GM12878 (cell line): ENCODE data around the gene BRINP3. TPM values are rescaled to one million over a fixed set of nuclear protein-coding genes. Genes with fewer than 3 reads are reported as not detected.

Experiments
- ATAC-seq: fragments of 200-7000 bp; cut with Tn5 transposase; 3 replicates; pipeline ENCODE4 v1.9.1; 2020; ENCODE audit warnings: mild to moderate bottlenecking, moderate library complexity
- BruUV-seq: library from RNA; stranded (reverse); fragments of 400-500 nt; replicated peaks from 2 replicates; lab custom pipeline; 2021; lab: Mats Ljungman, UMichigan
- CTCF ChIA-PET: fragments of 300-600 bp; sonication (Branson Sonifier 250); formaldehyde crosslinking; extraction: SDS; loops from one replicate; lab custom pipeline; 2021; ENCODE audit warnings: inconsistent platforms; lab: Yijun Ruan, JAX
- POLR2A ChIA-PET: fragments of 350-600 bp; formaldehyde crosslinking; extraction: SDS; loops from one replicate; lab custom pipeline; 2021; ENCODE audit warnings: inconsistent platforms; lab: Charles Lee
- RAD21 ChIA-PET: fragments of 300-600 bp; sonication (Branson Sonifier 250); formaldehyde crosslinking; loops from one replicate; lab custom pipeline; 2023; ENCODE audit warnings: antibody characterized with exemption; ENCODE audit not compliant: unreplicated experiment; lab: Charles Lee
- SMC1A ChIA-PET: fragments of 300-600 bp; sonication (Branson Sonifier 250); formaldehyde crosslinking; loops from one replicate; lab custom pipeline; 2023; ENCODE audit not compliant: unreplicated experiment, uncharacterized antibody; lab: Charles Lee
- DNase-seq: peaks from one replicate; pipeline ENCODE4 v3.0.0-alpha.2; 2011; ENCODE audit warnings: low read depth, low spot score
- FAIRE-seq: peaks from 3 replicates; lab custom pipeline; 2011; peaks lifted over from hg19 to GRCh38; lab: Jason Lieb, UNC
- H2AFZ ChIP-seq: 2 replicates; pipeline ENCODE4 v1.6.0; 2011; ENCODE audit warnings: low read depth, low read length, control low read depth; ENCODE audit not compliant: control insufficient read depth
- H3K27ac ChIP-seq: 2 replicates; pipeline ENCODE4 v1.5.1; 2011; ENCODE audit warnings: control low read depth; ENCODE audit not compliant: control insufficient read depth, insufficient read depth
- H3K27me3 ChIP-seq, 2 experiments: replicated peaks in 1 of 2; 2 replicates each; pipeline versions ENCODE4 v1.6.0 to v1.6.1; 2011; ENCODE audit warnings: low read length in 1 of 2; ENCODE audit not compliant: control insufficient read depth in 2 of 2, insufficient read depth in 2 of 2
- H3K36me3 ChIP-seq, 2 experiments: 2 replicates each; pipeline ENCODE4 v1.5.1; 2011; ENCODE audit warnings: low read length in 1 of 2; ENCODE audit not compliant: control insufficient read depth in 2 of 2, insufficient read depth in 2 of 2
- H3K4me1 ChIP-seq: 2 replicates; pipeline ENCODE4 v1.6.1; 2011; ENCODE audit warnings: mild to moderate bottlenecking, low read length, moderate library complexity, mixed read lengths; ENCODE audit not compliant: control insufficient read depth, insufficient read depth
- H3K4me2 ChIP-seq: 2 replicates; pipeline ENCODE4 v1.6.0; 2011; ENCODE audit warnings: control low read depth; ENCODE audit not compliant: control insufficient read depth, insufficient read depth
- H3K4me3 ChIP-seq: fragments of 200-600 bp; sonication (generic); 2 replicates; pipeline ENCODE4 v1.5.1; 2016
- H3K79me2 ChIP-seq: 2 replicates; pipeline ENCODE4 v1.6.0; 2011; ENCODE audit warnings: low read length; ENCODE audit not compliant: control insufficient read depth, insufficient read depth
- H3K9ac ChIP-seq: 2 replicates; pipeline ENCODE4 v1.8.0; 2011; ENCODE audit warnings: low read length, control low read depth, mixed read lengths; ENCODE audit not compliant: control insufficient read depth, insufficient read depth
- H3K9me3 ChIP-seq: replicated peaks from 3 replicates; pipeline ENCODE4 v1.5.1; 2011; ENCODE audit warnings: mild to moderate bottlenecking, low read length; ENCODE audit not compliant: control insufficient read depth, insufficient read depth
- H4K20me1 ChIP-seq: 2 replicates; pipeline ENCODE4 v1.6.0; 2011; ENCODE audit not compliant: control insufficient read depth, insufficient read depth
- BACH1 ChIP-seq: fragments of 450-650 bp; IDR thresholded peaks from 2 replicates; pipeline ENCODE4 v1.6.1; 2017; ENCODE audit warnings: mild to moderate bottlenecking, borderline replicate concordance
- CTCF ChIP-seq, 3 experiments: IDR thresholded peaks in 2 of 3; conservative IDR thresholded peaks in 1 of 3; 2 replicates each; pipeline ENCODE4 v1.5.1; 2011; ENCODE audit warnings: low read depth in 3 of 3, low read length in 3 of 3, mild to moderate bottlenecking in 3 of 3, control low read depth in 2 of 3, moderate library complexity in 2 of 3, inconsistent platforms in 1 of 3, mixed read lengths in 1 of 3; ENCODE audit not compliant: control insufficient read depth in 2 of 3, insufficient read depth in 1 of 3; ENCODE audit errors: extremely low read depth in 1 of 3
- NFYB ChIP-seq: IDR thresholded peaks from 2 replicates; pipeline ENCODE4 v1.6.1; 2011; ENCODE audit warnings: low read depth, mild to moderate bottlenecking, low read length, improper control_type of control experiment, moderate library complexity; ENCODE audit not compliant: insufficient read depth
- PRDM15 ChIP-seq: fragments of 450-650 bp; formaldehyde crosslinking; IDR thresholded peaks from 2 replicates; pipeline ENCODE4 v1.4.0; 2020; ENCODE audit warnings: mild to moderate bottlenecking, moderate library complexity
- RB1 ChIP-seq: fragments of 450-650 bp; formaldehyde crosslinking; IDR thresholded peaks from 2 replicates; pipeline ENCODE4 v1.6.1; 2017; ENCODE audit warnings: mild to moderate bottlenecking, borderline replicate concordance
- WGBS: methylation state at CpG from one replicate; pipeline ENCODE4 v1.1.6; 2016; ENCODE audit warnings: low lambda C conversion rate; ENCODE audit not compliant: insufficient replicate concordance, insufficient coverage; ENCODE audit errors: missing lambda C conversion rate; 5-methylcytosine and 5-hydroxymethylcytosine counted together
- in situ Hi-C: fragments of 300-500 bp; cut with MboI; formaldehyde crosslinking; loops from 9 replicates; pipeline ENCODE4 v1.14.3; 2018; ENCODE audit warnings: mixed read lengths
- intact Hi-C: fragments of 100-400 bp; cut with micrococcal nuclease; formaldehyde crosslinking; loops from one replicate; pipeline ENCODE4 v1.14.2; 2022; ENCODE audit not compliant: unreplicated experiment
- polyA plus RNA-seq, 11 experiments: library from polyadenylated mRNA; depleted of rRNA in 4 of 11; unstranded in 6 of 11; stranded (reverse) in 5 of 11; fragments of >200 nt; fragmentation: Nextera tagmentation in 4 of 11; fragmentation: Illumina TruSeq in 1 of 11; extraction: Ambion mirVana in 4 of 11; extraction: Trizol in 1 of 11; gene quantifications; 1 replicate in 1 of 11; 2 replicates in 10 of 11; pipeline versions ENCODE4 v1.2.1 to v1.2.3, GENCODE V29; 2011 to 2016; ENCODE audit warnings: inconsistent platforms in 2 of 11, missing spikeins in 2 of 11, low read depth in 1 of 11
- total RNA-seq, 4 experiments: library from RNA; depleted of rRNA in 3 of 4; stranded (reverse); fragments of >200 nt in 3 of 4; fragmentation: Illumina TruSeq in 1 of 4; extraction: Trizol in 1 of 4; gene quantifications; 2 replicates each; pipeline versions ENCODE4 v1.2.1 to v1.2.3, GENCODE V29; 2013 to 2021

Gene BRINP3
- total and polyA plus RNA-seq, 10 of the 15 experiments (the other 5 are each of a cell fraction or from before 2014, with no cell fraction given) = under 0.01 TPM; not detected in 9

- H3K4me2 ChIP-seq = no peak overlapping the region
- intact Hi-C loops = no loop called here
- in situ Hi-C loops = no loop called here
- no peaks in the 10 kb centered on the region for H3K27me3 ChIP-seq
- ATAC-seq (peak; percentile 90), DNase-seq (no peak), FAIRE-seq (no peak)
- no peaks in the 10 kb centered on the region for H3K9me3 ChIP-seq
- no peak overlapping the region for H3K9ac ChIP-seq
- H4K20me1 ChIP-seq = no peaks in the 10 kb centered on the region
- 32% methylated on average over 8 of the region's 8 CpGs for WGBS
- no peaks in the 10 kb centered on the region for H3K4me1 ChIP-seq
- BruUV-seq = no TSS peak
- H2AFZ ChIP-seq = no peak overlapping the region
- H3K4me3 ChIP-seq = no peak overlapping the region
- ChIA-PET CTCF (interaction anchor here (0.9 to 2.6 kb wide), 6 partner anchors 9 to 20 kb away, joined by 3 to 13 read pairs (median 6); no protein-coding TSS in a partner anchor), SMC1A (no interaction called here), POLR2A (no interaction called here), RAD21 (no interaction called here)
- TF ChIP-seq BACH1 = no peak
- no peak for TF ChIP-seq NFYB
- TF ChIP-seq PRDM15 = no peak
- TF ChIP-seq CTCF (IDR thresholded peaks at IDR 0.05 in 2 of 3, conservative IDR thresholded peaks at IDR 0.05 in 1 of 3; ENCODE audit: control insufficient read depth in 2 of 3, extremely low read depth in 1 of 3, insufficient read depth in 1 of 3, low read depth in 3 of 3, low read length in 3 of 3) = peak; percentile 20 to 28 (median 21); a peak in 2 of 6 replicates
- no peak for TF ChIP-seq RB1
- no peak overlapping the region for H3K27ac ChIP-seq
- H3K79me2 ChIP-seq = no peaks in the 10 kb centered on the region
- H3K36me3 ChIP-seq = no peaks in the 10 kb centered on the region
These were observed 393.1 kb downstream of the BRINP3 start for GRCh38 chr1:190084552-190084951.
